AG04450 (cell line): ENCODE data around the gene NRBP1. TPM values are rescaled to one million over a fixed set of nuclear protein-coding genes. Genes with fewer than 3 reads are reported as not detected.
"Not testable (repeated sequence)": the region's sequence is repeated elsewhere in the genome, so short reads cannot be mapped to it uniquely, and the experiment has no call there.

Experiments
- CTCF ChIA-PET: fragments of 300-600, 350-600 bp; formaldehyde crosslinking; extraction: SDS; loops from one replicate; lab custom pipeline; 2022; ENCODE audit warnings: antibody characterized with exemption, inconsistent platforms; lab: Charles Lee
- POLR2A ChIA-PET: fragments of 350-600 bp; formaldehyde crosslinking; extraction: SDS; loops from one replicate; lab custom pipeline; 2021; ENCODE audit warnings: antibody characterized with exemption, inconsistent platforms; lab: Yijun Ruan, JAX
- DNase-seq: peaks from one replicate; pipeline ENCODE4 v3.0.0-alpha.2; 2011; ENCODE audit warnings: low read depth, low spot score
- H3K27ac ChIP-seq: one replicate; pipeline ENCODE4 v1.5.1; 2012; ENCODE audit warnings: low read depth, low read length, control low read depth
- H3K27me3 ChIP-seq: one replicate; pipeline ENCODE4 v1.6.0; 2012; ENCODE audit warnings: low read length; ENCODE audit not compliant: control insufficient read depth, insufficient read depth
- H3K4me3 ChIP-seq: 2 replicates; pipeline ENCODE4 v1.5.1; 2011; ENCODE audit warnings: mild to moderate bottlenecking, low read depth, low read length, control low read depth
- H3K9me3 ChIP-seq: 2 replicates; pipeline ENCODE4 v1.5.1; 2012; ENCODE audit warnings: low read length; ENCODE audit not compliant: control insufficient read depth, insufficient read depth
- polyA plus RNA-seq: library from polyadenylated mRNA; depleted of rRNA; stranded (reverse); fragments of >200 nt; gene quantifications from 2 replicates; pipeline ENCODE4 v1.2.3, GENCODE V29; 2011
- TF ChIP-seq, protein P1 (sequence below): IDR thresholded peaks from 2 replicates; pipeline ENCODE4 v1.5.1; 2011; ENCODE audit warnings: low read depth, low read length, control low read depth, inconsistent platforms

The NRBP1 gene
- polyA plus RNA-seq, 1 experiment = 181 TPM

DNA sequence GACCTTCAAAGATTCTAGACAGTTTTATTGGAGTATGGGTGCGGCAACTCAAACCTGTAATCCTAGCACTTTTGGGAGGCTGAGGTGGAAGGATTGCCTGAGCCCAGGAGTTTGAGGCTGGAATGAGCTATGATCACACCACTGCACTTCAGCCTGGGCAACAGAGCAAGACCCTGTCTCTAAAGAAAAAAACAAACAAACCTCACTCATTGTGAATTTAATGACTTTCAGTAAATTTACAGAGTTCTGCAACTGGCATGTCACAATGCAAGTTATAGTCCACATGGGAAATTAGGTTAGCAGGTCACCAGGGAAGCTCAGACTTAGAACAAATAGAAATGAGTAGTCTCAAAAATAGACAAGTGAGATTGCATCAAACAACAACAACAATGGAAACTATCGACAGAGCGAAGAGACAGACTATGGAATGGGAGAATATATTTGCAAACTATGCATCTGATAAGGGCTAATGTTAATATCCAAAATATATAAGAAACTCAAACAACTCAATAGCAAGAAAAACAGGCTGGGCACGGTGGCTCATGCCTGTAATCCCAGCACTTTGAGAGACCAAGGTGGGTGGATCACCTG lies 6.7 kb upstream of the NRBP1 start:
- no peak for DNase-seq
- ChIA-PET CTCF (interaction anchor here (1.4 kb wide), 2 partner anchors 14 to 261 kb away, joined by 5 read pairs; no protein-coding TSS in a partner anchor), POLR2A (no interaction called here)
- no peak overlapping the region for H3K27ac ChIP-seq
- no peaks in the 10 kb centered on the region for H3K27me3 ChIP-seq
- TF ChIP-seq, protein P1, sequence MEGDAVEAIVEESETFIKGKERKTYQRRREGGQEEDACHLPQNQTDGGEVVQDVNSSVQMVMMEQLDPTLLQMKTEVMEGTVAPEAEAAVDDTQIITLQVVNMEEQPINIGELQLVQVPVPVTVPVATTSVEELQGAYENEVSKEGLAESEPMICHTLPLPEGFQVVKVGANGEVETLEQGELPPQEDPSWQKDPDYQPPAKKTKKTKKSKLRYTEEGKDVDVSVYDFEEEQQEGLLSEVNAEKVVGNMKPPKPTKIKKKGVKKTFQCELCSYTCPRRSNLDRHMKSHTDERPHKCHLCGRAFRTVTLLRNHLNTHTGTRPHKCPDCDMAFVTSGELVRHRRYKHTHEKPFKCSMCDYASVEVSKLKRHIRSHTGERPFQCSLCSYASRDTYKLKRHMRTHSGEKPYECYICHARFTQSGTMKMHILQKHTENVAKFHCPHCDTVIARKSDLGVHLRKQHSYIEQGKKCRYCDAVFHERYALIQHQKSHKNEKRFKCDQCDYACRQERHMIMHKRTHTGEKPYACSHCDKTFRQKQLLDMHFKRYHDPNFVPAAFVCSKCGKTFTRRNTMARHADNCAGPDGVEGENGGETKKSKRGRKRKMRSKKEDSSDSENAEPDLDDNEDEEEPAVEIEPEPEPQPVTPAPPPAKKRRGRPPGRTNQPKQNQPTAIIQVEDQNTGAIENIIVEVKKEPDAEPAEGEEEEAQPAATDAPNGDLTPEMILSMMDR = no peak
- no peaks in the 10 kb centered on the region for H3K9me3 ChIP-seq
- H3K4me3 ChIP-seq = no peak overlapping the region

DNA sequence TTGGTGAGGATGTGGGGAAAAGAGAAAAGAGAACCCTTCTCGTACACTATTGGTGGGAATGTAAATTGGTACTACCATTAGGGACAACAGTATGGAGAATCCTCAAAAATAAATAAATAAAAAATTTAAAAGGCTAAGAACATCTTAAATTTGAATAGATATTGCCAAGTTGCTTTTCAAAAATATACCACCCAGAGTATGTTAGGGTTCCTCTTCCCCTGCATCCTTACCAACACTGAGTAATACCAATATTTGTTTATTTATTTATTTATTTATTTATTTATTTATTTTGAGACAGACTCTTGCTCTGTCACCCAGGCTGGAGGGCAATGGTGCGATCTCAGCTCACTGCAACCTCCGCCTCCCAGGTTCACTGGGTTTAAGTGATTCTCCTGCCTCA lies 5.5 kb upstream of the NRBP1 start:
- CTCF ChIA-PET = no interaction called here
- Histone ChIP-seq H3K4me3 (no peak overlapping the region), H3K27ac (no peak overlapping the region), H3K27me3 (no peaks in the 10 kb centered on the region), H3K9me3 (no peaks in the 10 kb centered on the region)
- POLR2A ChIA-PET = no interaction called here
- DNase-seq = no peak
- TF ChIP-seq, protein P1 = no peak

DNA sequence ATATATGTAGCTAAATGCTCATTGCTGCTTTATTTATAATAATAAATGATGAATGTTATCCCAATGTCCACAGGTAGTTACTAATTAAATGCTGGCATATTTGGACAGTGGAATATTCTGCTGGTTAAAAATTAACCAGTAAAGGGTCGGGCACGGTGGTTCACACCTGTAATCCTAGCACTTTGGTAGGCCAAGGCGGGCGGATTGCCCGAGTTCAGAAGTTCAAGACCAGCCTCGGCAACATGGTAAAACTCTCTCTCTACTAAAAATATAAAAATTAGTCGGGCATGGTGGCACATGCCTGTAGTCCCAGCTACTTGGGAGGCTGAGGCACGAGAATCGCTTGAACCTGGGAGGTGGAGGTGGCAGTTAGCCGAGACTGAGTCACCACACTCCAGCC lies 3.4 kb upstream of the NRBP1 start:
- DNase-seq, H3K27me3 ChIP-seq, H3K27ac ChIP-seq, CTCF ChIA-PET, H3K9me3 ChIP-seq, H3K4me3 ChIP-seq: not testable (repeated sequence)
- POLR2A ChIA-PET = interaction anchor here (2.0 kb wide), 1 partner anchor 16 kb away, joined by 8 read pairs; the partner anchor contains the start of gene PPM1G

DNA sequence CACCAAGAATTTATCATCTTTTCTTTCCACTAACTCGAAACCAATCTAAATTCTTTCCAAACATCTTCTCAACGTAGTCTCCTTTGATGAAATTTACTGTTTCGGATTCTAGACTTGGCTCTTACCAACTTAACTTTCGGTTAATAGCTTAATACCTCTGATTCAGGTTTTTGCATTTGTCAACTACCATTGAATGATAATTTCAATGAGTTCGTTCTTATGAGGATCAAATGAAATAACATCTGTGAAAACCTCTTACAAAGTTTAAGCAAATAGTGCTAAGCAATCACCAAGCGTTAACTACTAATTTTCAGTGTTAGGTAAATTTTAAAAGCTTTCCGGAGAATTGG lies 593 bp upstream of the NRBP1 start:
- no peak for DNase-seq
- peak overlapping the region; percentile 80 for H3K4me3 ChIP-seq
- no peaks in the 10 kb centered on the region for H3K27me3 ChIP-seq
- peak overlapping the region; percentile 89 for H3K27ac ChIP-seq
- ChIA-PET CTCF (interaction anchor here (0.9 to 1.3 kb wide), 4 partner anchors 21 to 255 kb away, joined by 3 to 5 read pairs (median 4); no protein-coding TSS in a partner anchor), POLR2A (interaction anchor here (0.8 to 3.6 kb wide), 9 partner anchors 19 to 236 kb away, joined by 3 to 43 read pairs (median 4); partner anchors contain the start of genes CCDC121, GPN1, GTF3C2 and PPM1G)
- TF ChIP-seq, protein P1 = no peak
- H3K9me3 ChIP-seq = no peaks in the 10 kb centered on the region; the same call in 1 of the 2 replicates

DNA sequence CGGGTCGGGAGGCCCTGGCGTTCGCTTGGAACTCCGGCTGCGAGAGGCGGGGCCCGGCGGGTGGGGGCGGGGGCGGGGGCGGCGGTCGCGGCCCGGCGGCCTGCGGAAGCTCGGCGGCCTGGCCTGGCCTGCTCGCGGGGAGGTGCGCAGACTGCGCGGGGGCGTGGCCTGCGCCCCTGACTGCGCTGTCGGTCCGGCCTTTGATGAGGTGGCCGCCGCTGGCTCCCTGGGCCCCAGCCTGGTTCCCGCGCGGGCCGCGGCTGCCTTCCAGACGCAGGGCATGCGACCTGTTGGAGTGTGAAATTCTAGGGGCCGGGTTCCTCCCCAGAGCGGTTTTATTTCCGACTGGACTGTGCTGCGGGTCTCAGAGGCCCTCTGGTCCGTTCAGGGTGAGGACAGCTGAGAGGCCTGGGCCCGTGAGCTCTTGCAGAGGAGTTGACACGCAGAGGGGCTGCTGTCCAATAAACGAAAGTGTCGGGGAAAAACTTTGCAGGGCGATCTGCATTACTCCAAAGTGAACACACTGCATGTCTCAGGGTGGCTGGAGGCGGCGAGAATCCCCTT lies 629 bp downstream of the NRBP1 start:
- CTCF ChIA-PET = interaction anchor here (0.8 to 2.9 kb wide), 4 partner anchors 22 to 254 kb away, joined by 3 to 11 read pairs (median 4); no protein-coding TSS in a partner anchor
- peak overlapping the region; percentile 89 for H3K27ac ChIP-seq
- H3K27me3 ChIP-seq = no peaks in the 10 kb centered on the region
- DNase-seq = peak; percentile 55
- peak overlapping the region; percentile 80 for H3K4me3 ChIP-seq
- TF ChIP-seq, protein P1 = no peak
- POLR2A ChIA-PET = interaction anchor here (0.6 to 3.6 kb wide), 15 partner anchors 12 to 295 kb away, joined by 3 to 43 read pairs (median 5); partner anchors contain the start of genes CCDC121, EIF2B4, GPN1 and GTF3C2
- H3K9me3 ChIP-seq = no peaks in the 10 kb centered on the region; the same call in 1 of the 2 replicates
